ENCODE measurements around the gene CD247.

Gene CD247

DNA sequence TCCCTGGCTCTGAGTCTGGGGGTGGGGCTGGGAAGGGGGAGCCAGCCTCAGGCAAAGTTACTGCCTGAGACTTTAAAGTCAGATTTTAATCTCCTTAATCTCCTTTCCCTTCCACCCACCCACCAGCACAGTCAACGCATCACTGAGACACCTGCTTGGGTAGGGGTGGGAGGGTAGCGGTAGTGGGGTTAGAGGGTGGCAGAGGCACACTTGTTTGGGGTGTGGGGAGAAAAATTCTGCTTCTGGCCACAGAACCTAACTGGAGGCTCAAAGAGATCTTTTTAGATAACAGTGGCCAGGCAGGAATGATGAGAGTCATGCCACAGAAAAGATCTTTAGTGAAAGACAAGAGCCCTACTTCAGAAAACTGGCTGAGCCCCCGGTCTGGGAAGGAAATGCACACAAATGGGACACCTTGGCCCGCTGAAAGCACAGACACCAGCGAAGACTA, 44.1 kb downstream of the CD247 start:
- TF ChIP-seq, protein P1, sequence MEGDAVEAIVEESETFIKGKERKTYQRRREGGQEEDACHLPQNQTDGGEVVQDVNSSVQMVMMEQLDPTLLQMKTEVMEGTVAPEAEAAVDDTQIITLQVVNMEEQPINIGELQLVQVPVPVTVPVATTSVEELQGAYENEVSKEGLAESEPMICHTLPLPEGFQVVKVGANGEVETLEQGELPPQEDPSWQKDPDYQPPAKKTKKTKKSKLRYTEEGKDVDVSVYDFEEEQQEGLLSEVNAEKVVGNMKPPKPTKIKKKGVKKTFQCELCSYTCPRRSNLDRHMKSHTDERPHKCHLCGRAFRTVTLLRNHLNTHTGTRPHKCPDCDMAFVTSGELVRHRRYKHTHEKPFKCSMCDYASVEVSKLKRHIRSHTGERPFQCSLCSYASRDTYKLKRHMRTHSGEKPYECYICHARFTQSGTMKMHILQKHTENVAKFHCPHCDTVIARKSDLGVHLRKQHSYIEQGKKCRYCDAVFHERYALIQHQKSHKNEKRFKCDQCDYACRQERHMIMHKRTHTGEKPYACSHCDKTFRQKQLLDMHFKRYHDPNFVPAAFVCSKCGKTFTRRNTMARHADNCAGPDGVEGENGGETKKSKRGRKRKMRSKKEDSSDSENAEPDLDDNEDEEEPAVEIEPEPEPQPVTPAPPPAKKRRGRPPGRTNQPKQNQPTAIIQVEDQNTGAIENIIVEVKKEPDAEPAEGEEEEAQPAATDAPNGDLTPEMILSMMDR (IDR thresholded peaks at IDR 0.05; ENCODE audit: low read depth, low read length, missing control alignments) = no peak
- no peak for DNase-seq (ENCODE audit: low read depth)
- in situ Hi-C loops (cut with HindIII; ENCODE audit: low sequenced_read_pairs) = no loop called here
- no peak overlapping the region for H3K4me3 ChIP-seq (ENCODE audit: low read depth, low read length)

DNA sequence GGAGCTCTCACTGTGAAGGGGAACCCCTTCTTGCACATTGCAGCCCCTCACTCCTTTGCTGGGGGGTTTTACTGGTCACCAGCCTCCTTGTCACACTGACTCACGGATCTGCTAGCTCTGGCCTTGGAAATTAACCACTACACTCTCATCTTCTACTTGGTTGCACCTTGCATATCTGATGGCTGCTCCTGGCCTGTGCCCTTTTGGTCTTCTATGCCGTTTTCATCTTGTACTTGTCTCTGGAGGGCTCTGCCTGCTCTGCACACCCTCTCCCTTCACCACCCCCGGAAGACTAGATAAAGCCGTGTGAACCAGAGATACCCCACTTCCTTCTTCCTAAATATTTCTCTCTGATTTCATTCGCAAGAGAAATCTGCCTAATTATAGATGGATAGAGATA, 44.6 kb downstream of the CD247 start:
- H3K4me3 ChIP-seq (ENCODE audit: low read depth, low read length) = no peak overlapping the region
- TF ChIP-seq, protein P1 (IDR thresholded peaks at IDR 0.05; ENCODE audit: low read depth, low read length, missing control alignments) = no peak
- in situ Hi-C loops (cut with HindIII; ENCODE audit: low sequenced_read_pairs) = no loop called here

DNA sequence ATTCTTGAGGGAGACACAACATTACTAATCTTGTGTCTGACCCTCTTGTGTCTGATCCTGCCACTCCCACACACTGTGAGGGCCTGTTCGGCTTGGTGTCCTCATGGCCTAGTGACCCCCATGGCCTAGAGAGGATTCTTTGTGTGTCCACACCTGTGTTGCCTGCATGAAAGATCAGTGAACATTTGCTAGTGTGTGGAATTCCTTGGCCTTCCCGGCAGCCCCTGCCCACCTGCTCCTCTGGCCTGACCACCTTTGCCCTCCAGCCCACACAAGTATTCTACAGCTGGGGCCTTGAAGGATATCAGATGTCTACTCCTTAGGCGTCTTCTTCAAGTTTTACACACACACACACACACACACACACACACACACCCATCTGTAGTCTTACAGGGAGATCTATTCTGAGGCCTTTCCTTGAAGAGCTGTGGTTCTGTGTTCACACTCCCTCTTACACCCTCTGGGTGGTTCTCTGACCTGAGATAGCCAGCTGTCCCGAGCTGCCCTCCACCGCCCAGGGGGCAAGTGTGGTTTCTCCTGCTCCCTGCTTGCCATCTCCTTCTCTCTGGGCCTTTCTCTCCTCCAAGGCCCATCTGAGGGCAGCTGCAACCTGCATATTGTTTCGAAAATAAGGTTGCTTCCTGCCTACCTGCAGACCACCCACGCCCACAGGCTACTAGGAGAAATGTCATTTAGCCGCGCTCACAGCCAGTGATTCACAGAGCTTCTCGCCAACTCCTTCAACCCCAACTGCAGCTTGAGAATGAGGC, 45.4 kb downstream of the CD247 start:
- no peak for DNase-seq (ENCODE audit: low read depth)
- TF ChIP-seq, protein P1 (IDR thresholded peaks at IDR 0.05; ENCODE audit: low read depth, low read length, missing control alignments) = no peak

More for the DNA sequence above, 44.6 kb downstream of the CD247 start:
- DNase-seq (ENCODE audit: low read depth) = no peak

DNA sequence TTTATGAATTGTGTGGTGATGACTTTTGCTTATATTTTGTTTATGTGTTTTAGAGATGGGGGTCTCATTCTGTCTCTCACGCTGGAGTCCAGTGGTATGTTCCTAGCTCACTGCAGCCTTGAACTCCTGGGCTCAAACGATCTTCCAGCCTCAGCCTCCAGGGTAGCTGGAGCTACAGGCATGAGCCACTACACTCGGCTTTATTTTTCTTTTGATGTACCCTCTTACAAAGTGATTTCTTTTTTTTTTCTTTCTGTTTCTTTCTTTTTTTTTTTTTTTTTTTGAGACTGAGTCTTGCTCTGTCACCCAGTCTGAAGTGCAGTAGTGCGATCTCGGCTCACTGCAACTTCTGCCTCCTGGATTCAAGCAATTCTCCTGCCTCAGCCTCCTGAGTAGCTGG, 46.8 kb downstream of the CD247 start:
- no peak for DNase-seq (ENCODE audit: low read depth)
- TF ChIP-seq, protein P1 (IDR thresholded peaks at IDR 0.05; ENCODE audit: low read depth, low read length, missing control alignments) = no peak
- in situ Hi-C loops (cut with HindIII; ENCODE audit: low sequenced_read_pairs) = no loop called here
- H3K4me3 ChIP-seq (ENCODE audit: low read depth, low read length) = no peak overlapping the region

More for the DNA sequence above, 45.4 kb downstream of the CD247 start:
- no peak overlapping the region for H3K4me3 ChIP-seq (ENCODE audit: low read depth, low read length)
- in situ Hi-C loops (cut with HindIII; ENCODE audit: low sequenced_read_pairs) = no loop called here

DNA sequence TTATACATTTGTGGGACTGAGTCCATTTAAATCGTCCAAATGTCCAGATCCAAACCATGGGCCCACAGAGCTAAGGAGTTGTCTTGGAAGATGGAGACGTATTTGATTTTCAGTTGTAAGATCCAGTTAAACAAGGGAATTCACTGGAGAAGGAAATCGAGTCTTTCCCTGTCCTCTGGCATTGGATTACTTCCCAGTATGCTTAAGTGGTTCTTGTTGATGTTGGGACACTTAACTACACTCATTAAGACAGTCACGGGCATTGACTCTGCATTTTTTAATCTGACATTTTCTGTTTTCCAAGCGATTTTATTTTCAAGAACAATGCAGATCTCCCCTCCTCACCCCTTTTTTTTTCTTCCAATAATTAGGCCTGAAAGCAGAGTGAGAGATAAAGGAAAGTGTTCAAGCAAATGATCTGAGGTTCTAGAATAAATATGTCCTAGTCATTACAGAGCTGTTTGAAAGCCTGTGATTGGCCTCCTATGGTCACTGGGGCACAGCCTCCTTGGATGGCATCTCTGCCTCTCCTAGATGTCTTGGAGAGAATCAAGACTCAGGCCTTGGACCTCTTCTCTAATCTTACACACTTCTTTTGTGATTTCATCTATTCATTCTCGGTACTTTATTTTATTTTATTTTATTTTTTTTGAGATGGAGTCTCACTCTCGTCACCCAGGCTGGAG, 48.9 kb downstream of the CD247 start:
- H3K4me3 ChIP-seq (ENCODE audit: low read depth, low read length) = no peak overlapping the region
- DNase-seq (ENCODE audit: low read depth) = no peak
- in situ Hi-C loops (cut with HindIII; ENCODE audit: low sequenced_read_pairs) = no loop called here
- TF ChIP-seq, protein P1 (IDR thresholded peaks at IDR 0.05; ENCODE audit: low read depth, low read length, missing control alignments) = no peak

DNA sequence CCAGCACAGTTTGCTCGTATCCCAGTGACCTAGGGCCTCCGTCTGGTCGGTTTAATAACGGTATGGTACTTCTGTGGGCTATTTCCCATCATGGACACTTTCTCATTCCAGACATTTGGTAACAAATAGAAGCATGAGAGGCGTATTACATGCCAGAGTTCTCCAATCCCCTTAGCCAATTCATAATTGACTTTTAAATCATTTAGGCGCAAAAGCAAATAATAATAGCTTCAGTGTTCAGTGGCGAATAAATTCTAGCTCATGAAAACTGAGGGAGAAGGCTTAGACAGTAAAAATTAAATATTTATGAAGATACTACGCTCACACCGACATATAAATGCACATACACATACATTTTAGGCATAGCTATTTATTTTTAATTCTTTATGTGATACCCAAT, 50.6 kb downstream of the CD247 start:
- H3K4me3 ChIP-seq (ENCODE audit: low read depth, low read length) = no peak overlapping the region
- DNase-seq (ENCODE audit: low read depth) = no peak
- TF ChIP-seq, protein P1 (IDR thresholded peaks at IDR 0.05; ENCODE audit: low read depth, low read length, missing control alignments) = no peak
- in situ Hi-C loops (cut with HindIII; ENCODE audit: low sequenced_read_pairs) = no loop called here
